IMR-90 (cell line): ENCODE data around the gene KYNU.

Experiments used
- FOS ChIP-seq: fragments of 150-350 bp; IDR thresholded peaks from 2 replicates; pipeline ENCODE4 v1.6.1; 2016; ENCODE audit warnings: low read depth, low read length
- MAZ ChIP-seq: IDR thresholded peaks from 2 replicates; pipeline ENCODE4 v1.6.1; 2012; ENCODE audit warnings: low read depth, mild to moderate bottlenecking, low read length, improper control_type of control experiment, moderate library complexity, borderline replicate concordance
- MXI1 ChIP-seq: IDR thresholded peaks from 2 replicates; pipeline ENCODE4 v1.6.1; 2012; ENCODE audit warnings: low read depth, mild to moderate bottlenecking, low read length, moderate library complexity, borderline replicate concordance
- POLR2A ChIP-seq: IDR thresholded peaks from 2 replicates; pipeline ENCODE4 v1.6.1; 2012; ENCODE audit warnings: mild to moderate bottlenecking, low read depth, low read length
- SMC3 ChIP-seq: fragments of 150-350 bp; IDR thresholded peaks from 2 replicates; pipeline ENCODE4 v1.6.1; 2016; ENCODE audit warnings: low read depth, mild to moderate bottlenecking, antibody characterized with exemption, low read length, moderate library complexity
- USF2 ChIP-seq: fragments of 150-350 bp; IDR thresholded peaks from 2 replicates; pipeline ENCODE4 v1.6.1; 2017; ENCODE audit warnings: mild to moderate bottlenecking, antibody characterized with exemption, low read length, low read depth
- TF ChIP-seq, protein P1 (sequence below): conservative IDR thresholded peaks from 2 replicates; pipeline ENCODE4 v1.5.1; 2012; ENCODE audit warnings: mild to moderate bottlenecking, low read depth, low read length, improper control_type of control experiment

GRCh38 chr2:142841788-142842187 lies 35.7 kb upstream of the KYNU start:
- TF ChIP-seq, protein P1, sequence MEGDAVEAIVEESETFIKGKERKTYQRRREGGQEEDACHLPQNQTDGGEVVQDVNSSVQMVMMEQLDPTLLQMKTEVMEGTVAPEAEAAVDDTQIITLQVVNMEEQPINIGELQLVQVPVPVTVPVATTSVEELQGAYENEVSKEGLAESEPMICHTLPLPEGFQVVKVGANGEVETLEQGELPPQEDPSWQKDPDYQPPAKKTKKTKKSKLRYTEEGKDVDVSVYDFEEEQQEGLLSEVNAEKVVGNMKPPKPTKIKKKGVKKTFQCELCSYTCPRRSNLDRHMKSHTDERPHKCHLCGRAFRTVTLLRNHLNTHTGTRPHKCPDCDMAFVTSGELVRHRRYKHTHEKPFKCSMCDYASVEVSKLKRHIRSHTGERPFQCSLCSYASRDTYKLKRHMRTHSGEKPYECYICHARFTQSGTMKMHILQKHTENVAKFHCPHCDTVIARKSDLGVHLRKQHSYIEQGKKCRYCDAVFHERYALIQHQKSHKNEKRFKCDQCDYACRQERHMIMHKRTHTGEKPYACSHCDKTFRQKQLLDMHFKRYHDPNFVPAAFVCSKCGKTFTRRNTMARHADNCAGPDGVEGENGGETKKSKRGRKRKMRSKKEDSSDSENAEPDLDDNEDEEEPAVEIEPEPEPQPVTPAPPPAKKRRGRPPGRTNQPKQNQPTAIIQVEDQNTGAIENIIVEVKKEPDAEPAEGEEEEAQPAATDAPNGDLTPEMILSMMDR: no peak
- TF ChIP-seq USF2: no peak
- TF ChIP-seq POLR2A: no peak
- no peak for TF ChIP-seq FOS
- TF ChIP-seq MXI1: no peak
- no peak for TF ChIP-seq SMC3
- TF ChIP-seq MAZ: no peak
